Right ventricle myocardium inferior (tissue), 1 donor: Measurements from ENCODE around the gene CCDC127. TPM values are rescaled to one million over a fixed set of nuclear protein-coding genes. Genes with fewer than 3 reads are reported as not detected.
"Not testable (repeated sequence)": the region's sequence is repeated elsewhere in the genome, so short reads cannot be mapped to it uniquely, and the experiment has no call there.

Source experiments
- ATAC-seq: fragments of 200-7000 bp; cut with Tn5 transposase; one replicate; pipeline ENCODE4 v1.9.1; 2020; ENCODE audit warnings: mild to moderate bottlenecking, moderate library complexity
- DNase-seq: peaks from one replicate; pipeline ENCODE4 v3.0.0; 2021; ENCODE audit errors: missing footprints
- intact Hi-C: fragments of 100-400 bp; cut with DNase I; formaldehyde crosslinking; loops from one replicate; pipeline ENCODE4 v1.11.0; 2022
- total RNA-seq: library from RNA; stranded (reverse); fragmentation: NEBNext Ultra II Directional; extraction: Animal tissue kit (Norgen Biotek cat#: 25700); gene quantifications from one replicate; pipeline ENCODE4 v1.2.1, GENCODE V29; 2021
- donor health status: DM: no; HTN: yes; CAD: no; lungs with severe emphysema.

The CCDC127 gene
- total RNA-seq, 1 donor from 2014 or later = 9.4 TPM

DNA sequence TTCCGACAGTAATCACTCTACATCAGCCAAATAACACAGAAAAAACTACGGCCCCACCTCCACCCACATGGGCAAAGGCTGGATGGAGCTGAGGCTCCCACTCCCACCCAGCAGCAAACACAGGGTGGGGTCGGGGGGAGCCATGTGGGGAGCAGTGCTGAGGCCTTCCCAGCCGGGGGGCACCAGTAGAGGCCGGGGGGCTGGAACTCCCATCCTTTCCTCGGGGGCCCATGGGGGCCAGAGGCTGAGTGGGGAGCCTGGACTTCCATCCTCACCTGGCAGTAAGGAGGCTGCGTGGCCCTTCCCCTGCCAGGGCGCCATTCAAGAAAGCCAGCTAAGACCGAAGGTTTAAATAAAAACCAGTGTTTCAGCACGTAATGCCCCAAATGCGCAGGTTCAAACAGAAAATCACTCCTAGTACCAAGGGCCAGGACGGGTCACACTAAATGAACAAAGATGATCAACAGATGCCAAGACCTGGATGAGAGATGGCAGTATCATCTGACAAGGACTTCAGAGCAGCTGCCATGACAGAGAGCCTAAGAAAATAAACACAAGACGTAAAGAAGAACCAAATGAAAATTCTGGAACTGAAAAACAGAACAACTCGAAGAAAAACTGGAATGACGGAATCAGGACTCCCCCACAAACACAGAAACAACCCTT lies 9.4 kb downstream of the CCDC127 start:
- DNase-seq (no peak), ATAC-seq (no peak)
- intact Hi-C loops = no loop called here

DNA sequence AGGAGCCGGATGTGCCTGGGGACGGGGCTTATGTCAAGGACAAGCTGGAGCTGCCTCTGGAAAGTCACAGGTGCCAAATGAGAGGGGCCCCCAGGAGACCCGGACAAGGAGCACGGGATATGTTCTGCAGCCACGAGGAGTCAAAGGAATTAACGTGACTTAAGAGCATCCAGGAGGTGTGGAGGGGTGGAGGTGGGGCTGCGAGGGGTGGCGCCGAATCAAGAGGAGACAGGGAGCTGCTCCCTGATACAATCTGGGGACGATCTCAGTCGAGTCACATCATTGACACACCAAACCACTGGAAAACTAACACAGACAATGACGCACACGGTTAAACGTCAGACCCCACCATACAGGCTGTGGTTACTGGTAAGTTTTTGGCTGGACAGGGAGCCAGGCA lies 10.4 kb downstream of the CCDC127 start:
- intact Hi-C loops = no loop called here
- ATAC-seq (no peak), DNase-seq (no peak)

- intact Hi-C loops = no loop called here
- DNase-seq = no peak
- peak; percentile 43 for ATAC-seq
Measured at GRCh38 chr5:206927-207536, 10.9 kb downstream of the CCDC127 start.

- intact Hi-C loops = no loop called here
- ATAC-seq (peak; percentile 93), DNase-seq (no peak)
Measured at GRCh38 chr5:206406-206805, 11.5 kb downstream of the CCDC127 start.

DNA sequence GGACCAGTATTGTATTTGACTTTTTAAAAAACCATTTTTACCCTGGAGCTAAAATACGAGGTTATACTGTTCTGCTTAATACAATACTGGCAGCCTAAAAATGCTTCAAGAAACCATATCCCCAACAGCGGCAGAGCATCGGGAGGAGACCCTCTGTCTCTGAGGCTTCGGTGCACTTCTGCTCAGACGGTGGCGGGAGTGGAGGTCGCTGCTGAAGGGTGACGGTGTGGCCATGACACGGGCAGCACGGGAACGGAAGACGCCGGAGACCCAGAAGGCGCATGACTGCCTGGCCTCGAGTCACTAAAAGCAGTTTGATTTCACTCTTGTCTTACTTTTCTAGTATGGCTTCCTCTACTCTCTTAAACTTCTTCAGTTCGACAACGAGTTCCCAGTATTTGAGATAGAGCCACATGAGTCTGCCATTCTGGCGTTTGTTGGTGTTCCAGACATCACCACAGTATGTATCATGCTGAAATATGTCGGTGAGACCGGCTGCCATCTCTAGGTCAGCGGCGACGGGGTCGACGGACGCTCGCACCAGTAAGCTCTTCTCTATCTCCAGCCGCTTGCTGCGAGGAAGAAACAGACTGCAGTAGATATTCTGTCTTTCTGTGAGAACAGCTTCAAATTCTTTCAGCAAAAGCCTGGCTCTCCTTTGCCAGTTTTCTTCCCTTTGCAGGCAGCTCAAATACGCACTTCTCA lies 12.8 kb downstream of the CCDC127 start:
- intact Hi-C loops = no loop called here
- DNase-seq (no peak), ATAC-seq (no peak)

- intact Hi-C loops = no loop called here
- DNase-seq = no peak
- ATAC-seq = no peak
Measured at GRCh38 chr5:204462-204861, 13.5 kb downstream of the CCDC127 start.

DNA sequence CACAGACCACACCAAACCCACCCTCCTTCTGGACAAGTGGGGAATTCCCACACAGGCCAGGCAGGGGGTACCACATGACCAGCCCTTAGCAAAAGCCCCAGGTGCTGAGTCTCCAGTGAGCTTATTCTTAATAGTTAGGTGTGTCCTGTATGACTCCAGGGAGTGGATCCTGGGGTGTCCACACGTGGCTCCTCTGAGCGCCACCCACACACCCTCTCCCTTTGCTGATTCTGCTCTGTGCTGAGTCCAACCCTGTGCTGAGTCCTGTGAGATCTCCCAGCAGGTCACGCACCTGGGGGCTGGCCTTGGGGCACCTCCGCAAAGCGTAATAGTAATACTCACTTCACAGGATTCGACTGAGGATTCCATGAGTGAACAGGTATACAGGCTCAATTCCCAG lies 14.0 kb downstream of the CCDC127 start:
- ATAC-seq = no peak
- intact Hi-C loops = no loop called here

DNA sequence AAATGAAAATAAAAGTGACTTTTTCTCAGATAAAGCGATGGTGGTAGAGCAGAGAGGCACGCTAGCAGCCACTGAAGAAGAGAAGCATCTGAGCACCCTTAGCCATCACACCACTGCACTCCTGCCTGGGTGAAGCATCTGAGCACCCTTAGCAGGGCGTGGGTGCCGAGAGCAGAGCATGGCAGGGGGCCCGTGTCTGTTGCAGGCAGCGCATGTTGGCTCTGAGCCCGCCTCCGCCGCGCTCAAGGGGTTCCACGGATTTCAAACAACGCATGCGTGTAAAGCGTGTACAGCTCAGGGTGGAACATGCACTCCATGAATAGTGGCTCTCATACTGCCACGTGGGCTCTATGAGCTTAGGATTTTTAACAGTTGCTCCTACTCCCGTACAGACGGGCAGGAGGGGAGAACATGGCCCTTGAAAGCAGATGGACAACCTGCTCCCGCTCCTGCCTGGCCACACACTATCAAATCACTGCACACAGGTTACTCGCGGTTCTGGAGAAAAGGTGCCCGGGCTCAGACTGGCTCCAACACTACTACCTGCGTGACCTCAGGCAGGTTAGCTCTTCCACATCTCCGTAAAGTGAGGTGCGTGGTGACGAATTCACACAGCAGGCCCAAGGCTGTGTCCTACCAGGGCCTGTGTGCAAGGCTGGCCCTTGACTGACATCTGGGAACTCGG lies 14.6 kb downstream of the CCDC127 start:
- no peak for DNase-seq
- ATAC-seq = no peak
- intact Hi-C loops = no loop called here

More for the DNA sequence above, 14.0 kb downstream of the CCDC127 start:
- no peak for DNase-seq

GRCh38 chr5:201672-202071 lies 16.3 kb downstream of the CCDC127 start:
- intact Hi-C loops = no loop called here
- DNase-seq (no peak), ATAC-seq (no peak)

GRCh38 chr5:200985-201384 lies 17.0 kb downstream of the CCDC127 start:
- DNase-seq (no peak), ATAC-seq (no peak)
- intact Hi-C loops = no loop called here

GRCh38 chr5:199950-200645 lies 17.9 kb downstream of the CCDC127 start:
- intact Hi-C loops = no loop called here
- DNase-seq (no peak), ATAC-seq (no peak)

DNA sequence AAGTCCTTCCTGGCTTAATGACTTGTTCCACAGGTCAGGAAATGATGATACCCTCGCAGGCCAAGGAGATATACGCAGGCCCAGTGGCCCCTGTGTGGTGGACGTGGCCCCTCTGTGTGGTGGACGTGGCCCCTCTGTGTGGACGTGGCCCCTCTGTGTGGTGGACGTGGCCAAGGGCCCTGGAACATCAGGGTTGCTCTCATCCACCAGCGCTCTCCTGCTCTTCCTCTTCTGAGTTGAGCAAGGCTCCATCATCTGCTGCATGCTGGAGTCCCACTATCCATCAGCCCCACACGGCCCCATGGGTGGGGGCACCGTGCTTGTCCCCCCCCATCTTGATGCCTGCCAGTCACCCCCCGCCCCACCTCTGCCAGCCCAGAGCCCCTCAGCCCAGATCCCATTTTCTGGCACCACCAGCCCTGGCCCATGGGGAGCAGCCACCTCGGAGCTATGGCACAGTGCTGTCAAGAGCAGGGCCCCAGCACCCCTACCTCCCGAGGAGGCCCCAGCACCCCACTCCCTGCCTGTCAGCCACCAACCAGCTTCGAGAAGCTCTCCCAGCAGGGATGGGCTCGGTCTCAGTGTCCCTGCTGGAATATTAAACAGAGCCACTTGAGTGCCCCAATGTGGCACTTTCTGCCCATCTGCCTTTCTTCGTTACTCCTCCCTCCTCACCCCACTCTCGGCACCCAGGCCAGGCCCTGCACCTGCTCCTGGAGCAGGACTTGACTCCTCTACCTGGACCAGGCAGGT lies 18.6 kb downstream of the CCDC127 start:
- no peak for DNase-seq
- no peak for ATAC-seq
- intact Hi-C loops = no loop called here

GRCh38 chr5:198516-199196 lies 19.3 kb downstream of the CCDC127 start:
- no peak for ATAC-seq
- intact Hi-C loops = no loop called here

GRCh38 chr5:197892-198489 lies 20.0 kb downstream of the CCDC127 start:
- ATAC-seq = no peak
- intact Hi-C loops = no loop called here
- DNase-seq = no peak

More at GRCh38 chr5:198516-199196, 19.3 kb downstream of the CCDC127 start:
- DNase-seq = no peak

DNA sequence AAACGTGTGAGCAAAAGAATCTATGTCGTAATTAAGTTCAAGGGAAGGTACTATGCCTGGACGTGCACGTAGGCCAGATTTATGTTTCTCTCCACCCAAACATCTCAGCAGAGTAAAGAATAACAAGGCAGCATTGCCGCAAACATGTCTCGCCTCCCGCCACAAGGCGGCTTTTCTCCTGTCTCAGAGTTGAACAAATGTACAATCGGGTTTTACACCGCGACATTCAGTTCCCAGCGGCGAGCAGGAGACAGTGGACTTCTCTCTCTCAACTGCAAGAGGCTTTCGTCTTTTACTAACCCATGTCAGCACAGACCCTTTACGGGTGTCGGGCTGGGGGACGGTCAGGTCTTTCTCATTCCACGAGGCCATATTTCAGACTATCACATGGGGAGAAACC lies 20.9 kb downstream of the CCDC127 start:
- ATAC-seq, DNase-seq, intact Hi-C loops: not testable (repeated sequence)

DNA sequence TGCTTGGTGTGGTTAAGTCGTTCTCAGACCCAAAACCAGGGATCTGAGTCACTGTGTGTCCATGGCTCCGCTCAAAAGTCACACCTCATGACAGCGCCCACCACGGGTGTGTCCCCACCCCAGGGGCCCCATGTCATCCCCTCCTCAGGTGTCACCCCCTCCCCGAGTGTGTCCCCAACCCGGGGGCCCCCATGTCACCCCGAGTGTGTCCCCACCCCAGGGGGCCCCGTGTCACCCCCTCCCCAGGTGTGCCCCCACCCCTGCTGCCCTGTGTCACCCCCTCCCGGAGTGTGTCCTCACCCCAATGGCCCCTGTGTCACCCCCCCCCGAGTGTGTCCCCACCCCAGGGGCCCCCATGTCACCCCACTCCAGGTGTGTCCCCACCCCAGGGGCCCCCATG lies 21.6 kb downstream of the CCDC127 start:
- intact Hi-C loops = no loop called here
- ATAC-seq (no peak), DNase-seq (no peak)

GRCh38 chr5:195401-196160 lies 22.4 kb downstream of the CCDC127 start:
- intact Hi-C loops = no loop called here
- DNase-seq = peak; percentile 11

More at GRCh38 chr5:195401-196160, 22.4 kb downstream of the CCDC127 start:
- ATAC-seq = no peak
